Measurements from ENCODE around the gene RSPH3. TPM values are rescaled to one million over a fixed set of nuclear protein-coding genes. Genes with fewer than 3 reads are reported as not detected.

The RSPH3 gene

GRCh38 chr6:158924499-158925455 lies 75.2 kb downstream of the RSPH3 start:
- Histone ChIP-seq H2AK5ac (ENCODE audit: low read length) (no peak overlapping the region), H3K18ac (ENCODE audit: low read length) (no peak overlapping the region), H2BK15ac (replicated peaks; ENCODE audit: low read depth) (no peak overlapping the region), H3K9ac (ENCODE audit: low read length) (no peak overlapping the region), H3K4ac (ENCODE audit: low read depth, low read length) (no peak overlapping the region), H3K79me2 (ENCODE audit: control insufficient read depth, insufficient read depth, low read length) (no peaks in the 10 kb centered on the region), H3K27me3 (ENCODE audit: insufficient read depth, low read length, poor library complexity) (no peaks in the 10 kb centered on the region), H2BK120ac (ENCODE audit: low read depth, low read length) (no peak overlapping the region), H4K5ac (ENCODE audit: low read length) (no peak overlapping the region), H3K4me1 (ENCODE audit: control insufficient read depth, low read depth, low read length) (no peaks in the 10 kb centered on the region), H3K79me1 (ENCODE audit: low read length) (no peaks in the 10 kb centered on the region), H3K27ac (ENCODE audit: low read depth, low read length) (no peak overlapping the region), H3K4me2 (ENCODE audit: low read length) (no peak overlapping the region), H2BK5ac (ENCODE audit: low read length) (no peak overlapping the region), H3K23ac (ENCODE audit: low read length) (no peak overlapping the region), H4K8ac (ENCODE audit: low read depth, low read length) (no peak overlapping the region), H3K36me3 (ENCODE audit: control insufficient read depth, insufficient read depth, low read length) (no peaks in the 10 kb centered on the region), H3K56ac (ENCODE audit: low read length) (no peak overlapping the region), H3K4me3 (ENCODE audit: low read length) (no peak overlapping the region)
- no CpG with 5 or more reads among the region's 4 CpGs for WGBS (ENCODE audit: extremely low coverage, insufficient coverage, low lambda C conversion rate)
- DNase-seq: peak; percentile 13

GRCh38 chr6:158923805-158924498 lies 76.0 kb downstream of the RSPH3 start:
- Histone ChIP-seq H2BK120ac (ENCODE audit: low read depth, low read length) (no peak overlapping the region), H3K4me2 (ENCODE audit: low read length) (no peak overlapping the region), H3K9ac (ENCODE audit: low read length) (no peak overlapping the region), H3K4ac (ENCODE audit: low read depth, low read length) (no peak overlapping the region), H3K27me3 (ENCODE audit: insufficient read depth, low read length, poor library complexity) (no peaks in the 10 kb centered on the region), H2BK15ac (replicated peaks; ENCODE audit: low read depth) (no peak overlapping the region), H3K23ac (ENCODE audit: low read length) (no peak overlapping the region), H2BK5ac (ENCODE audit: low read length) (no peak overlapping the region), H3K56ac (ENCODE audit: low read length) (no peak overlapping the region), H4K5ac (ENCODE audit: low read length) (no peak overlapping the region), H4K8ac (ENCODE audit: low read depth, low read length) (no peak overlapping the region), H3K4me3 (ENCODE audit: low read length) (no peak overlapping the region), H3K79me2 (ENCODE audit: control insufficient read depth, insufficient read depth, low read length) (no peaks in the 10 kb centered on the region), H2AK5ac (ENCODE audit: low read length) (no peak overlapping the region), H3K4me1 (ENCODE audit: control insufficient read depth, low read depth, low read length) (no peaks in the 10 kb centered on the region), H3K18ac (ENCODE audit: low read length) (no peak overlapping the region), H3K79me1 (ENCODE audit: low read length) (no peaks in the 10 kb centered on the region), H3K36me3 (ENCODE audit: control insufficient read depth, insufficient read depth, low read length) (no peaks in the 10 kb centered on the region), H3K27ac (ENCODE audit: low read depth, low read length) (no peak overlapping the region)
- no peak for DNase-seq
- WGBS (ENCODE audit: extremely low coverage, insufficient coverage, low lambda C conversion rate): no CpG with 5 or more reads among the region's 14 CpGs

Small RNA genes within 50 kb of the gene (small RNA-seq; reads per million reads assigned to genes)
- not detected for gene RNU6-293P (ENCODE audit: insufficient read depth)

All from mesendoderm (in vitro differentiated cells).